Testis (tissue), 2 donors: Measurements from ENCODE around the gene A4GNT.

Experiments
- POLR2A ChIP-seq: fragments of 450-650 bp; IDR thresholded peaks from one replicate; pipeline ENCODE4 v1.6.1; 2017; ENCODE audit warnings: antibody characterized with exemption, mild to moderate bottlenecking, moderate library complexity
- TF ChIP-seq, protein P1 (sequence below), 3 experiments: fragments of 450-650 bp in 2 of 3; fragments of 200-600 bp in 1 of 3; sonication (generic) in 1 of 3; IDR thresholded peaks; one replicate each; pipeline ENCODE4 v1.5.1; 2016 to 2019; ENCODE audit warnings: antibody characterized with exemption in 3 of 3, mild to moderate bottlenecking in 2 of 3, moderate library complexity in 1 of 3

DNA sequence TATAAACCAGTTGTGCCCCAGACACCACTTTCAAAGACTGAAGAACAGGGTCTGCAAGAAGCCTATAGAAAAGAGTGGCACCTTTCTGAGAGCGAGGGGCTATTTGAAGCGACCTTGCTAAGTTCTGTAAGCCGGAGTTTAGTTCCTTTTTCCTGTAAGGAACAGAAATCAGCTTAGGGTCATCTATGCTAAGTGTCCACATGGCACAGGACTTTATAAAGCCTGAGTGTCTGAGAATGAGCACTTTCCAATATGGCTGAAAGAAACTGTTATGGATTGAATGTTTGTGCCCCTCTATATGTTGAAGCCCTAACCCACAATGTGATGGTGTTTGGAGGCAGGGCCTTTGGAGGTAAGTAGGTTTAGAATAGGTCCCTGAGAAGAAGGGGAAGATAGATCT is 4.0 kb upstream of the A4GNT start:
- TF ChIP-seq, protein P1, sequence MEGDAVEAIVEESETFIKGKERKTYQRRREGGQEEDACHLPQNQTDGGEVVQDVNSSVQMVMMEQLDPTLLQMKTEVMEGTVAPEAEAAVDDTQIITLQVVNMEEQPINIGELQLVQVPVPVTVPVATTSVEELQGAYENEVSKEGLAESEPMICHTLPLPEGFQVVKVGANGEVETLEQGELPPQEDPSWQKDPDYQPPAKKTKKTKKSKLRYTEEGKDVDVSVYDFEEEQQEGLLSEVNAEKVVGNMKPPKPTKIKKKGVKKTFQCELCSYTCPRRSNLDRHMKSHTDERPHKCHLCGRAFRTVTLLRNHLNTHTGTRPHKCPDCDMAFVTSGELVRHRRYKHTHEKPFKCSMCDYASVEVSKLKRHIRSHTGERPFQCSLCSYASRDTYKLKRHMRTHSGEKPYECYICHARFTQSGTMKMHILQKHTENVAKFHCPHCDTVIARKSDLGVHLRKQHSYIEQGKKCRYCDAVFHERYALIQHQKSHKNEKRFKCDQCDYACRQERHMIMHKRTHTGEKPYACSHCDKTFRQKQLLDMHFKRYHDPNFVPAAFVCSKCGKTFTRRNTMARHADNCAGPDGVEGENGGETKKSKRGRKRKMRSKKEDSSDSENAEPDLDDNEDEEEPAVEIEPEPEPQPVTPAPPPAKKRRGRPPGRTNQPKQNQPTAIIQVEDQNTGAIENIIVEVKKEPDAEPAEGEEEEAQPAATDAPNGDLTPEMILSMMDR (IDR thresholded peaks at IDR 0.05) = no peak
- no peak for TF ChIP-seq POLR2A
